Measurements from ENCODE around the gene POGK. TPM values are rescaled to one million over a fixed set of nuclear protein-coding genes. Genes with fewer than 3 reads are reported as not detected.
A peak's percentile ranks its signal among the peaks of the same experiment; 100 is the strongest.

Gene POGK
- total and polyA plus RNA-seq, 9 of the 15 experiments (the other 6 are each of a cell fraction or from before 2014, with no cell fraction given): 6.1 to 44.5 (median 24.3) TPM

DNA sequence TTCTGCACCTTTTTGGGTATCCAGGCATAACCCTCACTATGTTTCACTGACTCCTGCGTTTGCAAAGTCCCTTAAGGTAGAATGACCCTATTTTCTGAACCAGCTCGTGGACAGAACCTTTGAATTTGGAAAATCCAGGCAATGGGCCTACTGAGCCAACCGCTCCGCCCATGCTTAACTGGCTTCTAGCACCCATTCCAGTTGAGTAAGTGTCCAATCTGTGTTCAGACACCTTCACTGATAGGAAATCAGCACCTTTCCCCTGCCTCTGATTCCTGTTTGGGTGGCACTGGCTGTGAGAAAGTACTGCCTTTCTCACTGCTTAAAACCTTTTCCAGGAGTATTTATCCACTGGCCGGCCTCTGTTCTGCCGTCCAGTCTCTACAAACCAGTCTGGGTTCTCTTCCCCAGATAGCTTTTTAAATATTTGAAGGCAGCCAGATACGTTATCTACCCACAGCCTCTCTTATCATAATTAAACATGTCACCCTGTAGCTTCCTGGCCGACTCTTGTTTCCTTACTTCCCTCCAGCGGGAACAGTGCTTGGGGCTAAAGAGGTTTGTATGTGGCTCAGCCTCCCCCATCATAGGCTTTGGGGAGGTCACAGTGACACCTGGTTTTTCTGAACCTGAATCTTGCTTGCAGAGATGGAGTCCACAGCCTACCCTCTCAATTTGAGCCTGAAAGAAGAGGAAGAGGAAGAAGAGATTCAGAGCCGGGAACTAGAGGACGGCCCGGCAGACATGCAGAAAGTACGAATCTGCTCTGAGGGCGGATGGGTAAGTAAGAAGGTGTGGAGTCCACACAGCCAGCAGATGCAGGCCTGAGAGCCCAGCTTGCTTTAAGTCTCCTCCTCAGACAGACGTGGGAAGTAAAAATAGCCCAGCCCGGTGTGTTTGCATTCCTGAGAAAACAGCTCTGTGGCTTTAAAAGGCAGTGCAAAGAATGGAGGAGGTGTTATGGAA lies 1.3 kb downstream of the POGK start (continued):
- TF ChIP-seq PHB2 (IDR thresholded peaks at IDR 0.05; ENCODE audit: low read depth) (no peak), ZSCAN29 (IDR thresholded peaks at IDR 0.05) (no peak), ZNF561 (CRISPR knock-in tag; conservative IDR thresholded peaks at IDR 0.05) (no peak), MCM7 (IDR thresholded peaks at IDR 0.05) (no peak), GABPA (tag; conservative IDR thresholded peaks at IDR 0.05; ENCODE audit: low read depth) (no peak), TCF7L2 (IDR thresholded peaks at IDR 0.05; ENCODE audit: low read depth, low read length) (no peak), HMBOX1 (IDR thresholded peaks at IDR 0.05) (peak; percentile 48), FOXP1 (CRISPR knock-in tag; IDR thresholded peaks at IDR 0.05) (no peak), HDAC2 (IDR thresholded peaks at IDR 0.05) (0 out of 2 replicates have a peak, but pooled peaks have one; percentile 35), DEAF1 (CRISPR knock-in tag; IDR thresholded peaks at IDR 0.05) (0 out of 2 replicates have a peak, but pooled peaks have one; percentile 16), HNRNPLL (IDR thresholded peaks at IDR 0.05; ENCODE audit: low read depth, low read length, poor library complexity, severe bottlenecking) (peak; percentile 1), PTRF (tag; IDR thresholded peaks at IDR 0.05) (no peak), SETDB1 (IDR thresholded peaks at IDR 0.05; ENCODE audit: low read length) (no peak), IRF2 (CRISPR knock-in tag; IDR thresholded peaks at IDR 0.05) (no peak), SMARCE1 (IDR thresholded peaks at IDR 0.05) (peak; percentile 74; the same call in 1 of the 2 replicates), MIER1 (IDR thresholded peaks at IDR 0.05; ENCODE audit: low read depth) (no peak), BRF1 (IDR thresholded peaks at IDR 0.05; ENCODE audit: borderline replicate concordance, extremely low read depth, insufficient read length) (no peak), JUN (IDR thresholded peaks at IDR 0.05; ENCODE audit: borderline replicate concordance, low read depth, low read length) (no peak), JUN (CRISPR knock-in tag; IDR thresholded peaks at IDR 0.05; ENCODE audit: borderline replicate concordance) (no peak), MCM3 (IDR thresholded peaks at IDR 0.05) (no peak), ZNF165 (CRISPR knock-in tag; IDR thresholded peaks at IDR 0.05; ENCODE audit: borderline replicate concordance) (no peak), ZNF133 (CRISPR knock-in tag; IDR thresholded peaks at IDR 0.05) (no peak), RBM39 (optimal IDR thresholded peaks at IDR 0.05; ENCODE audit: low read depth, low read length) (no peak), ELF2 (CRISPR knock-in tag; IDR thresholded peaks at IDR 0.05) (no peak), BMI1 (IDR thresholded peaks at IDR 0.05; ENCODE audit: low read length) (no peak), ZNF444 (CRISPR knock-in tag; IDR thresholded peaks at IDR 0.05) (no peak)
- TF ChIP-seq, protein P1, sequence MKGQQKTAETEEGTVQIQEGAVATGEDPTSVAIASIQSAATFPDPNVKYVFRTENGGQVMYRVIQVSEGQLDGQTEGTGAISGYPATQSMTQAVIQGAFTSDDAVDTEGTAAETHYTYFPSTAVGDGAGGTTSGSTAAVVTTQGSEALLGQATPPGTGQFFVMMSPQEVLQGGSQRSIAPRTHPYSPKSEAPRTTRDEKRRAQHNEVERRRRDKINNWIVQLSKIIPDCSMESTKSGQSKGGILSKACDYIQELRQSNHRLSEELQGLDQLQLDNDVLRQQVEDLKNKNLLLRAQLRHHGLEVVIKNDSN (CRISPR knock-in tag; IDR thresholded peaks at IDR 0.05): no peak
- TF ChIP-seq, protein P2, sequence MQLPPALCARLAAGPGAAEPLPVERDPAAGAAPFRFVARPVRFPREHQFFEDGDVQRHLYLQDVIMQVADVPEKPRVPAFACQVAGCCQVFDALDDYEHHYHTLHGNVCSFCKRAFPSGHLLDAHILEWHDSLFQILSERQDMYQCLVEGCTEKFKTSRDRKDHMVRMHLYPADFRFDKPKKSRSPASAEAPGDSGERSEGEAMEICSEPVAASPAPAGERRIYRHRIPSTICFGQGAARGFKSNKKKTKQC (CRISPR knock-in tag; IDR thresholded peaks at IDR 0.05): no peak
